Neural cell (in vitro differentiated cells): ENCODE data around the gene ASCC2.

ENCODE experiments used
- EZH2 ChIP-seq: fragments of 200-600, 300-800 bp; shearing (Covaris generic), sonication (generic); IDR thresholded peaks from 2 replicates; pipeline ENCODE4 v1.6.1; 2014; ENCODE audit warnings: antibody characterized with exemption, low read length, borderline replicate concordance, mild to moderate bottlenecking; ENCODE audit not compliant: insufficient read depth, poor library complexity, severe bottlenecking
- RAD21 ChIP-seq: fragments of 450-650 bp; conservative IDR thresholded peaks from 2 replicates; pipeline ENCODE4 v1.6.1; 2014; ENCODE audit warnings: antibody characterized with exemption, mild to moderate bottlenecking, moderate library complexity
- REST ChIP-seq: IDR thresholded peaks from 2 replicates; pipeline ENCODE4 v1.6.1; 2012; ENCODE audit warnings: borderline replicate concordance
- TF ChIP-seq, protein P1 (sequence below): fragments of 450-650 bp; IDR thresholded peaks from 2 replicates; pipeline ENCODE4 v1.5.1; 2014; ENCODE audit warnings: antibody characterized with exemption, mild to moderate bottlenecking, moderate library complexity; ENCODE audit not compliant: poor library complexity, severe bottlenecking

- TF ChIP-seq REST (no peak), EZH2 (no peak), RAD21 (no peak)
- TF ChIP-seq, protein P1, sequence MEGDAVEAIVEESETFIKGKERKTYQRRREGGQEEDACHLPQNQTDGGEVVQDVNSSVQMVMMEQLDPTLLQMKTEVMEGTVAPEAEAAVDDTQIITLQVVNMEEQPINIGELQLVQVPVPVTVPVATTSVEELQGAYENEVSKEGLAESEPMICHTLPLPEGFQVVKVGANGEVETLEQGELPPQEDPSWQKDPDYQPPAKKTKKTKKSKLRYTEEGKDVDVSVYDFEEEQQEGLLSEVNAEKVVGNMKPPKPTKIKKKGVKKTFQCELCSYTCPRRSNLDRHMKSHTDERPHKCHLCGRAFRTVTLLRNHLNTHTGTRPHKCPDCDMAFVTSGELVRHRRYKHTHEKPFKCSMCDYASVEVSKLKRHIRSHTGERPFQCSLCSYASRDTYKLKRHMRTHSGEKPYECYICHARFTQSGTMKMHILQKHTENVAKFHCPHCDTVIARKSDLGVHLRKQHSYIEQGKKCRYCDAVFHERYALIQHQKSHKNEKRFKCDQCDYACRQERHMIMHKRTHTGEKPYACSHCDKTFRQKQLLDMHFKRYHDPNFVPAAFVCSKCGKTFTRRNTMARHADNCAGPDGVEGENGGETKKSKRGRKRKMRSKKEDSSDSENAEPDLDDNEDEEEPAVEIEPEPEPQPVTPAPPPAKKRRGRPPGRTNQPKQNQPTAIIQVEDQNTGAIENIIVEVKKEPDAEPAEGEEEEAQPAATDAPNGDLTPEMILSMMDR, result no peak
These were observed 4.0 kb downstream of the ASCC2 start for GRCh38 chr22:29834046-29834445.
